Keratinocyte (primary cell): Measurements from ENCODE around the gene NANOS1.

Source experiments
- EZH2 ChIP-seq: IDR thresholded peaks from one replicate; pipeline ENCODE4 v1.6.1; 2012; ENCODE audit warnings: inconsistent platforms, mild to moderate bottlenecking, low read length, moderate library complexity
- TF ChIP-seq, protein P1 (sequence below), 3 experiments: IDR thresholded peaks in 1 of 3; conservative IDR thresholded peaks in 1 of 3; optimal IDR thresholded peaks in 1 of 3; 2 replicates in 2 of 3; 3 replicates in 1 of 3; pipeline versions ENCODE3 to v1.5.1; 2011; ENCODE audit warnings: low read length in 3 of 3, mild to moderate bottlenecking in 3 of 3, moderate library complexity in 2 of 3, control low read depth in 1 of 3, inconsistent platforms in 1 of 3; ENCODE audit not compliant: insufficient read depth in 2 of 3; ENCODE audit errors: extremely low read depth in 1 of 3

GRCh38 chr10:119073584-119073983 is 44.1 kb downstream of the NANOS1 start:
- no peak for TF ChIP-seq EZH2
- TF ChIP-seq, protein P1, sequence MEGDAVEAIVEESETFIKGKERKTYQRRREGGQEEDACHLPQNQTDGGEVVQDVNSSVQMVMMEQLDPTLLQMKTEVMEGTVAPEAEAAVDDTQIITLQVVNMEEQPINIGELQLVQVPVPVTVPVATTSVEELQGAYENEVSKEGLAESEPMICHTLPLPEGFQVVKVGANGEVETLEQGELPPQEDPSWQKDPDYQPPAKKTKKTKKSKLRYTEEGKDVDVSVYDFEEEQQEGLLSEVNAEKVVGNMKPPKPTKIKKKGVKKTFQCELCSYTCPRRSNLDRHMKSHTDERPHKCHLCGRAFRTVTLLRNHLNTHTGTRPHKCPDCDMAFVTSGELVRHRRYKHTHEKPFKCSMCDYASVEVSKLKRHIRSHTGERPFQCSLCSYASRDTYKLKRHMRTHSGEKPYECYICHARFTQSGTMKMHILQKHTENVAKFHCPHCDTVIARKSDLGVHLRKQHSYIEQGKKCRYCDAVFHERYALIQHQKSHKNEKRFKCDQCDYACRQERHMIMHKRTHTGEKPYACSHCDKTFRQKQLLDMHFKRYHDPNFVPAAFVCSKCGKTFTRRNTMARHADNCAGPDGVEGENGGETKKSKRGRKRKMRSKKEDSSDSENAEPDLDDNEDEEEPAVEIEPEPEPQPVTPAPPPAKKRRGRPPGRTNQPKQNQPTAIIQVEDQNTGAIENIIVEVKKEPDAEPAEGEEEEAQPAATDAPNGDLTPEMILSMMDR (optimal IDR thresholded peaks at IDR 0.05 in 1 of 3, IDR thresholded peaks at IDR 0.05 in 1 of 3, conservative IDR thresholded peaks at IDR 0.05 in 1 of 3; ENCODE audit: extremely low read depth in 1 of 3, insufficient read depth in 2 of 3, low read length in 3 of 3): no peak
